OCI-LY3 (cell line): Measurements from ENCODE around the gene NPEPL1.

Experiments used
- H2AFZ ChIP-seq: fragments of 200-600, 300-600 bp; shearing (Covaris generic); 2 replicates; pipeline ENCODE4 v1.6.0; 2014; ENCODE audit warnings: antibody characterized with exemption, low read depth, low read length
- H3K27ac ChIP-seq: fragments of 200-600, 300-600 bp; sonication (generic); 2 replicates; pipeline ENCODE4 v1.5.1; 2014; ENCODE audit warnings: mild to moderate bottlenecking, low read length, moderate library complexity, mixed read lengths
- H3K27me3 ChIP-seq: fragments of 200-600, 300-600 bp; sonication (generic); 2 replicates; pipeline ENCODE4 v1.6.1; 2014; ENCODE audit warnings: low read depth, low read length, mixed read lengths
- H3K36me3 ChIP-seq: fragments of 200-600, 300-600 bp; sonication (generic); replicated peaks from 2 replicates; pipeline ENCODE3; 2014; ENCODE audit warnings: low read depth, low read length, mixed read lengths
- H3K4me1 ChIP-seq: fragments of 300-600, 200-600 bp; sonication (generic); 2 replicates; pipeline ENCODE4 v1.6.1; 2014; ENCODE audit warnings: low read length, mixed read lengths
- H3K4me2 ChIP-seq: fragments of 200-600, 300-600 bp; sonication (generic); 2 replicates; pipeline ENCODE4 v1.6.1; 2014; ENCODE audit warnings: low read length, mixed read lengths
- H3K4me3 ChIP-seq: fragments of 300-600, 200-600 bp; sonication (generic); 2 replicates; pipeline ENCODE4 v1.5.1; 2014; ENCODE audit warnings: antibody characterized with exemption, mild to moderate bottlenecking, low read length, moderate library complexity
- H3K79me2 ChIP-seq: fragments of 300-600, 200-600 bp; shearing (Covaris generic); 2 replicates; pipeline ENCODE4 v1.6.1; 2014; ENCODE audit warnings: mild to moderate bottlenecking, low read length, mixed read lengths
- H3K9ac ChIP-seq: fragments of 300-600, 200-600 bp; shearing (Covaris generic); 2 replicates; pipeline ENCODE4 v1.6.0; 2014; ENCODE audit warnings: mild to moderate bottlenecking, low read length, moderate library complexity
- H3K9me3 ChIP-seq: fragments of 200-600, 300-600 bp; shearing (Covaris generic); 2 replicates; pipeline ENCODE4 v1.6.1; 2014; ENCODE audit warnings: low read length, mixed read lengths; ENCODE audit not compliant: insufficient read depth
- H4K20me1 ChIP-seq: fragments of 200-600, 300-600 bp; sonication (generic); 2 replicates; pipeline ENCODE4 v1.6.1; 2016; ENCODE audit warnings: low read length, mixed read lengths; ENCODE audit not compliant: insufficient read depth
- CTCF ChIP-seq: fragments of 200-600, 300-600 bp; sonication (generic); IDR thresholded peaks from 2 replicates; pipeline ENCODE4 v1.5.1; 2014; ENCODE audit warnings: antibody characterized with exemption, low read length, low read depth
- EZH2phosphoT487 ChIP-seq: fragments of 200-600 bp; shearing (Covaris generic); IDR thresholded peaks from 2 replicates; pipeline ENCODE4 v1.6.1; 2018; ENCODE audit warnings: antibody characterized with exemption, mixed run types, low read depth

NPEPL1 gene

GRCh38 chr20:58685988-58686387 is 6.6 kb upstream of the NPEPL1 start:
- no peaks in the 10 kb centered on the region for H4K20me1 ChIP-seq
- H3K27me3 ChIP-seq: no peaks in the 10 kb centered on the region
- no peaks in the 10 kb centered on the region for H3K4me1 ChIP-seq
- H3K36me3 ChIP-seq: no peaks in the 10 kb centered on the region
- no peak overlapping the region for H3K4me3 ChIP-seq
- TF ChIP-seq EZH2phosphoT487: no peak
- H3K9me3 ChIP-seq: no peaks in the 10 kb centered on the region
- no peak overlapping the region for H2AFZ ChIP-seq
- H3K27ac ChIP-seq: no peak overlapping the region
- no peak overlapping the region for H3K9ac ChIP-seq
- no peak overlapping the region for H3K4me2 ChIP-seq
- H3K79me2 ChIP-seq: no peaks in the 10 kb centered on the region

GRCh38 chr20:58688414-58688813 is 4.2 kb upstream of the NPEPL1 start:
- Histone ChIP-seq H3K79me2 (peaks cover 4% of the 10 kb centered on the region), H4K20me1 (no peaks in the 10 kb centered on the region), H3K9me3 (no peaks in the 10 kb centered on the region), H3K4me1 (peaks cover 7% of the 10 kb centered on the region), H3K4me2 (no peak overlapping the region), H3K27ac (no peak overlapping the region), H3K36me3 (no peaks in the 10 kb centered on the region), H3K4me3 (no peak overlapping the region), H2AFZ (no peak overlapping the region), H3K9ac (no peak overlapping the region), H3K27me3 (no peaks in the 10 kb centered on the region)
- TF ChIP-seq EZH2phosphoT487 (no peak), CTCF (no peak)

GRCh38 chr20:58688840-58689239 is 3.8 kb upstream of the NPEPL1 start:
- peaks cover 8% of the 10 kb centered on the region for H3K79me2 ChIP-seq
- no peak overlapping the region for H3K27ac ChIP-seq
- H3K4me3 ChIP-seq: no peak overlapping the region
- no peak overlapping the region for H3K4me2 ChIP-seq
- TF ChIP-seq CTCF (no peak), EZH2phosphoT487 (no peak)
- no peak overlapping the region for H2AFZ ChIP-seq
- H3K4me1 ChIP-seq: peaks cover 11% of the 10 kb centered on the region
- H3K9me3 ChIP-seq: no peaks in the 10 kb centered on the region
- no peaks in the 10 kb centered on the region for H3K27me3 ChIP-seq
- H3K36me3 ChIP-seq: no peaks in the 10 kb centered on the region
- no peaks in the 10 kb centered on the region for H4K20me1 ChIP-seq
- H3K9ac ChIP-seq: no peak overlapping the region

GRCh38 chr20:58690396-58691135 is 2.0 kb upstream of the NPEPL1 start:
- TF ChIP-seq EZH2phosphoT487: no peak
- TF ChIP-seq CTCF: no peak
- peaks cover 8% of the 10 kb centered on the region for H3K36me3 ChIP-seq
- no peaks in the 10 kb centered on the region for H4K20me1 ChIP-seq
- peaks cover 13% of the 10 kb centered on the region for H3K4me1 ChIP-seq
- no peak overlapping the region for H3K4me2 ChIP-seq
- no peak overlapping the region for H3K9ac ChIP-seq
- no peak overlapping the region for H2AFZ ChIP-seq
- H3K9me3 ChIP-seq: no peaks in the 10 kb centered on the region
- no peak overlapping the region for H3K4me3 ChIP-seq
- no peak overlapping the region for H3K27ac ChIP-seq
- no peaks in the 10 kb centered on the region for H3K27me3 ChIP-seq
- peaks cover 10% of the 10 kb centered on the region for H3K79me2 ChIP-seq
